NB4 (cell line): ENCODE data around the gene HCFC1.

Experiments used
- CTCF ChIP-seq: IDR thresholded peaks from one replicate; pipeline ENCODE4 v1.5.1; 2012; ENCODE audit warnings: low read depth, low read length
- POLR2A ChIP-seq: IDR thresholded peaks from 2 replicates; pipeline ENCODE4 v1.6.1; 2011; ENCODE audit warnings: mild to moderate bottlenecking; ENCODE audit not compliant: insufficient read length; ENCODE audit errors: extremely low read depth

GRCh38 chrX:154019061-154019621, 47.5 kb upstream of the HCFC1 start:
- TF ChIP-seq CTCF, result no peak
- TF ChIP-seq POLR2A, result no peak
